ENCODE results near the gene FXR2. TPM values are rescaled to one million over a fixed set of nuclear protein-coding genes. Genes with fewer than 3 reads are reported as not detected.
A peak's percentile ranks its signal among the peaks of the same experiment; 100 is the strongest.
"Not testable (repeated sequence)": the region's sequence is repeated elsewhere in the genome, so short reads cannot be mapped to it uniquely, and the experiment has no call there.

The FXR2 gene
- total RNA-seq, 3 donors from 2014 or later = 53.7 to 57.6 (median 54.2) TPM

GRCh38 chr17:7640783-7641182 is 26.1 kb upstream of the FXR2 start:
- Mint-ChIP-seq H3K27me3 (ENCODE audit: low read depth) (peaks cover 15% of the 10 kb centered on the region), H3K36me3 (ENCODE audit: insufficient read depth) (no peaks in the 10 kb centered on the region), H3K4me1 (ENCODE audit: low read depth) (peaks cover 3% of the 10 kb centered on the region), H3K9me3 (no peaks in the 10 kb centered on the region), H3K4me3 (no peak overlapping the region)
- no peak for DNase-seq
- no peak for ATAC-seq

- no peaks in the 10 kb centered on the region for H3K4me1 Mint-ChIP-seq (ENCODE audit: low read depth)
- H3K9me3 Mint-ChIP-seq = no peaks in the 10 kb centered on the region
- DNase-seq (no peak), ATAC-seq (no peak)
- H3K4me3 Mint-ChIP-seq = no peak overlapping the region
- H3K36me3 Mint-ChIP-seq (ENCODE audit: insufficient read depth) = no peaks in the 10 kb centered on the region
- no peaks in the 10 kb centered on the region for H3K27me3 Mint-ChIP-seq (ENCODE audit: low read depth)
Observed at GRCh38 chr17:7636163-7636562, 21.5 kb upstream of the FXR2 start.

- Mint-ChIP-seq H3K4me1 (ENCODE audit: low read depth) (no peaks in the 10 kb centered on the region), H3K9me3 (no peaks in the 10 kb centered on the region), H3K36me3 (ENCODE audit: insufficient read depth) (no peaks in the 10 kb centered on the region), H3K4me3 (no peak overlapping the region), H3K27me3 (ENCODE audit: low read depth) (no peaks in the 10 kb centered on the region)
- ATAC-seq = no peak
- no peak for DNase-seq
Observed at GRCh38 chr17:7634384-7634783, 19.7 kb upstream of the FXR2 start.

GRCh38 chr17:7633093-7633492 is 18.4 kb upstream of the FXR2 start:
- no peak for DNase-seq
- no peaks in the 10 kb centered on the region for H3K36me3 Mint-ChIP-seq (ENCODE audit: insufficient read depth)
- no peak overlapping the region for H3K4me3 Mint-ChIP-seq
- H3K4me1 Mint-ChIP-seq (ENCODE audit: low read depth) = peaks cover 2% of the 10 kb centered on the region
- ATAC-seq = no peak
- H3K9me3 Mint-ChIP-seq = no peaks in the 10 kb centered on the region
- no peaks in the 10 kb centered on the region for H3K27me3 Mint-ChIP-seq (ENCODE audit: low read depth)

GRCh38 chr17:7632492-7632894 is 17.8 kb upstream of the FXR2 start:
- Mint-ChIP-seq H3K27me3 (ENCODE audit: low read depth) (no peaks in the 10 kb centered on the region), H3K9me3 (no peaks in the 10 kb centered on the region), H3K36me3 (ENCODE audit: insufficient read depth) (no peaks in the 10 kb centered on the region), H3K4me3 (no peak overlapping the region), H3K4me1 (ENCODE audit: low read depth) (peaks cover 4% of the 10 kb centered on the region)
- DNase-seq = no peak
- ATAC-seq = no peak

GRCh38 chr17:7631398-7632380 is 17.0 kb upstream of the FXR2 start:
- H3K4me1 Mint-ChIP-seq (ENCODE audit: low read depth) = peaks cover 11% of the 10 kb centered on the region
- H3K36me3 Mint-ChIP-seq (ENCODE audit: insufficient read depth) = no peaks in the 10 kb centered on the region
- no peak for ATAC-seq
- H3K4me3 Mint-ChIP-seq = no peak overlapping the region
- no peaks in the 10 kb centered on the region for H3K9me3 Mint-ChIP-seq
- no peak for DNase-seq
- H3K27me3 Mint-ChIP-seq (ENCODE audit: low read depth) = no peaks in the 10 kb centered on the region

- Mint-ChIP-seq H3K27me3 (ENCODE audit: low read depth) (no peaks in the 10 kb centered on the region), H3K9me3 (no peaks in the 10 kb centered on the region), H3K4me1 (ENCODE audit: low read depth) (peaks cover 17% of the 10 kb centered on the region), H3K4me3 (no peak within 1 kb of the TSS), H3K36me3 (ENCODE audit: insufficient read depth) (no peaks in the 10 kb centered on the region)
- no peak for DNase-seq
- no peak for ATAC-seq
Observed at GRCh38 chr17:7629939-7630571, 15.4 kb upstream of the FXR2 start, which contains the start of gene SHBG. Gene SHBG (plus strand): TSS chr17:7630135. CDS start chr17:7630173, 38 bp downstream.

GRCh38 chr17:7627250-7628121 is 12.8 kb upstream of the FXR2 start, which contains the start of gene SAT2:
Gene SAT2 (minus strand): TSS chr17:7627821. CDS start chr17:7627635, 186 bp downstream.
- DNase-seq (peak; percentile 81), ATAC-seq (peak; percentile 96 to 97)
- Mint-ChIP-seq H3K9me3 (no peaks in the 10 kb centered on the region), H3K4me3 (peak within 1 kb of the TSS; percentile 87), H3K36me3 (ENCODE audit: insufficient read depth) (no peaks in the 10 kb centered on the region), H3K4me1 (ENCODE audit: low read depth) (peaks cover 17% of the 10 kb centered on the region), H3K27me3 (ENCODE audit: low read depth) (no peaks in the 10 kb centered on the region)

- Mint-ChIP-seq H3K27me3 (ENCODE audit: low read depth) (no peaks in the 10 kb centered on the region), H3K4me3 (peak overlapping the region; percentile 87), H3K4me1 (ENCODE audit: low read depth) (peaks cover 17% of the 10 kb centered on the region), H3K9me3 (no peaks in the 10 kb centered on the region), H3K36me3 (ENCODE audit: insufficient read depth) (no peaks in the 10 kb centered on the region)
- ATAC-seq (no peak), DNase-seq (no peak)
Observed at GRCh38 chr17:7626956-7627249, 12.2 kb upstream of the FXR2 start.

GRCh38 chr17:7626307-7626706 is 11.6 kb upstream of the FXR2 start:
- ATAC-seq (no peak), DNase-seq (no peak)
- Mint-ChIP-seq H3K36me3 (ENCODE audit: insufficient read depth) (no peaks in the 10 kb centered on the region), H3K4me1 (ENCODE audit: low read depth) (peaks cover 17% of the 10 kb centered on the region), H3K27me3 (ENCODE audit: low read depth) (no peaks in the 10 kb centered on the region), H3K9me3 (no peaks in the 10 kb centered on the region), H3K4me3 (peak overlapping the region; percentile 87)

- not testable (repeated sequence) for H3K27me3 Mint-ChIP-seq (ENCODE audit: low read depth); DNase-seq; H3K9me3 Mint-ChIP-seq; H3K36me3 Mint-ChIP-seq (ENCODE audit: insufficient read depth); H3K4me3 Mint-ChIP-seq; ATAC-seq
- H3K4me1 Mint-ChIP-seq (ENCODE audit: low read depth) = peaks cover 17% of the 10 kb centered on the region
Observed at GRCh38 chr17:7625749-7626148, 11.1 kb upstream of the FXR2 start.

- Mint-ChIP-seq H3K4me1 (ENCODE audit: low read depth) (peaks cover 17% of the 10 kb centered on the region), H3K9me3 (no peaks in the 10 kb centered on the region), H3K36me3 (ENCODE audit: insufficient read depth) (no peaks in the 10 kb centered on the region), H3K27me3 (ENCODE audit: low read depth) (no peaks in the 10 kb centered on the region), H3K4me3 (no peak overlapping the region)
- ATAC-seq (no peak), DNase-seq (no peak)
Observed at GRCh38 chr17:7623661-7624060, 9.0 kb upstream of the FXR2 start.

- ATAC-seq (no peak), DNase-seq (no peak)
- H3K4me3 Mint-ChIP-seq = no peak overlapping the region
- no peaks in the 10 kb centered on the region for H3K36me3 Mint-ChIP-seq (ENCODE audit: insufficient read depth)
- H3K9me3 Mint-ChIP-seq = no peaks in the 10 kb centered on the region
- no peaks in the 10 kb centered on the region for H3K27me3 Mint-ChIP-seq (ENCODE audit: low read depth)
- H3K4me1 Mint-ChIP-seq (ENCODE audit: low read depth) = no peaks in the 10 kb centered on the region
Observed at GRCh38 chr17:7620835-7621234, 6.1 kb upstream of the FXR2 start.

GRCh38 chr17:7618608-7619007 is 3.9 kb upstream of the FXR2 start:
- Mint-ChIP-seq H3K4me1 (ENCODE audit: low read depth) (peaks cover 4% of the 10 kb centered on the region), H3K4me3 (no peak overlapping the region), H3K9me3 (no peaks in the 10 kb centered on the region), H3K27me3 (ENCODE audit: low read depth) (no peaks in the 10 kb centered on the region), H3K36me3 (ENCODE audit: insufficient read depth) (no peaks in the 10 kb centered on the region)
- no peak for ATAC-seq
- no peak for DNase-seq
